ELF-1 (cell line): ENCODE results near the gene AIG1.
"Not testable (repeated sequence)": the region's sequence is repeated elsewhere in the genome, so short reads cannot be mapped to it uniquely, and the experiment has no call there.

Experiments
- DNase-seq: peaks from one replicate; pipeline ENCODE4 v3.0.0-alpha.2; 2016; ENCODE audit warnings: low read depth, low spot score

AIG1 gene

GRCh38 chr6:143229400-143229799 lies 168.7 kb downstream of the AIG1 start:
- DNase-seq: no peak

- peak; percentile 42 for DNase-seq
These were observed 172.2 kb downstream of the AIG1 start for GRCh38 chr6:143232849-143233248.

- no peak for DNase-seq
These were observed 173.0 kb downstream of the AIG1 start for GRCh38 chr6:143233554-143234285.

GRCh38 chr6:143234734-143235133 lies 174.0 kb downstream of the AIG1 start:
- DNase-seq: no peak

- peak; percentile 23 for DNase-seq
These were observed 175.6 kb downstream of the AIG1 start for GRCh38 chr6:143236151-143236798.

- DNase-seq: no peak
These were observed 177.6 kb downstream of the AIG1 start for GRCh38 chr6:143238306-143238705.

- DNase-seq: no peak
These were observed 180.4 kb downstream of the AIG1 start for GRCh38 chr6:143241111-143241510.

- no peak for DNase-seq
These were observed 181.2 kb downstream of the AIG1 start for GRCh38 chr6:143241911-143242310.

- no peak for DNase-seq
These were observed 183.1 kb downstream of the AIG1 start for GRCh38 chr6:143243786-143244185.

GRCh38 chr6:143245656-143246055 lies 185.0 kb downstream of the AIG1 start:
- DNase-seq: no peak

- not testable (repeated sequence) for DNase-seq
These were observed 185.6 kb downstream of the AIG1 start for GRCh38 chr6:143246166-143246775.

GRCh38 chr6:143247586-143247985 lies 186.9 kb downstream of the AIG1 start:
- no peak for DNase-seq

GRCh38 chr6:143248359-143248758 lies 187.7 kb downstream of the AIG1 start:
- no peak for DNase-seq

GRCh38 chr6:143251288-143251687 lies 190.6 kb downstream of the AIG1 start:
- no peak for DNase-seq

- DNase-seq: no peak
These were observed 192.3 kb downstream of the AIG1 start for GRCh38 chr6:143252961-143253360.

GRCh38 chr6:143253586-143253985 lies 192.9 kb downstream of the AIG1 start:
- DNase-seq: no peak

- DNase-seq: no peak
These were observed 198.3 kb downstream of the AIG1 start for GRCh38 chr6:143258945-143259344.

GRCh38 chr6:143260857-143261256 lies 200.2 kb downstream of the AIG1 start:
- DNase-seq: no peak

GRCh38 chr6:143261899-143262436 lies 201.3 kb downstream of the AIG1 start:
- no peak for DNase-seq

- DNase-seq: no peak
These were observed 202.2 kb downstream of the AIG1 start for GRCh38 chr6:143262859-143263258.

- DNase-seq: no peak
These were observed 203.7 kb downstream of the AIG1 start for GRCh38 chr6:143264379-143264778.

- no peak for DNase-seq
These were observed 204.5 kb downstream of the AIG1 start for GRCh38 chr6:143264986-143265764.
